MM.1S (cell line): ENCODE data around the gene NET1.

ENCODE experiments used
- CTCF ChIP-seq: fragments of 300-600 bp; sonication (generic); IDR thresholded peaks from 2 replicates; pipeline ENCODE4 v1.5.1; 2016; ENCODE audit warnings: antibody characterized with exemption, low read length, mixed read lengths
- EZH2 ChIP-seq: fragments of 300-600 bp; sonication (generic); optimal IDR thresholded peaks from 2 replicates; pipeline ENCODE3; 2017; ENCODE audit warnings: low read depth, mild to moderate bottlenecking, antibody characterized with exemption, low read length, mixed read lengths
- EZH2phosphoT487 ChIP-seq: fragments of 300-600 bp; sonication (generic); IDR thresholded peaks from 2 replicates; pipeline ENCODE4 v1.6.1; 2018; ENCODE audit warnings: antibody characterized with exemption, low read length

- TF ChIP-seq EZH2 (no peak), CTCF (no peak), EZH2phosphoT487 (no peak)
These were observed 84.9 kb downstream of the NET1 start for GRCh38 chr10:5497289-5497688.
